ENCODE measurements around the gene KRT33B.

- TF ChIP-seq REST (IDR thresholded peaks at IDR 0.05; ENCODE audit: insufficient read depth in 1 of 2, low read depth in 2 of 2, low read length in 2 of 2): no peak
- no peak for TF ChIP-seq SIN3A (IDR thresholded peaks at IDR 0.05; ENCODE audit: borderline replicate concordance, insufficient read depth, low read length)
Observed at GRCh38 chr17:41390411-41390938, 20.9 kb upstream of the KRT33B start.

All from PFSK-1 (cell line).